ENCODE results near the gene SMARCAD1.
A peak's percentile ranks its signal among the peaks of the same experiment; 100 is the strongest.
"Not testable (repeated sequence)": the region's sequence is repeated elsewhere in the genome, so short reads cannot be mapped to it uniquely, and the experiment has no call there.

SMARCAD1 gene

GRCh38 chr4:94304365-94304971 lies 96.8 kb downstream of the SMARCAD1 start:
- DNase-seq: no peak

GRCh38 chr4:94305466-94306225 lies 98.0 kb downstream of the SMARCAD1 start:
- DNase-seq: peak; percentile 50

DNA sequence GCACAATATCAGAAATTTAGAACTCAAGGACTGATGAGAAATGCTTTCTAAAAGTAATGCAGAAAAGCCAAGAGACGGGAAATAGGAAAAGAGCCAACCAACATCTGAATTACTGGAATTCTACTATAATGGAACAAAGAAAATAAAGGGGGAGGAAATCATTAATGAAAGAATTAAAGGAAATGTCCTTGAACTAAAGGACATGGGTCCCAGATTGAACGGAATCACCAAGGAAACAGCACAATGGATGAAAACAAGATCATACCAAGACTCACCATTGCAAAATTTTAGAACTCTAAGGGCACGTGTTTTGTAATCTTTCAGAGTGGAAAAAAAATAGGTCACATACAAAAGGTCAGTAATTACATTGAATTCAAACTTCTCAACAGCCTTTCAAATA lies 99.0 kb downstream of the SMARCAD1 start:
- DNase-seq: no peak

GRCh38 chr4:94307231-94307871 lies 99.7 kb downstream of the SMARCAD1 start:
- DNase-seq: no peak

- DNase-seq: not testable (repeated sequence)
These were observed 112.3 kb downstream of the SMARCAD1 start for GRCh38 chr4:94319927-94320326.

GRCh38 chr4:94325835-94326234 lies 118.2 kb downstream of the SMARCAD1 start:
- no peak for DNase-seq

DNA sequence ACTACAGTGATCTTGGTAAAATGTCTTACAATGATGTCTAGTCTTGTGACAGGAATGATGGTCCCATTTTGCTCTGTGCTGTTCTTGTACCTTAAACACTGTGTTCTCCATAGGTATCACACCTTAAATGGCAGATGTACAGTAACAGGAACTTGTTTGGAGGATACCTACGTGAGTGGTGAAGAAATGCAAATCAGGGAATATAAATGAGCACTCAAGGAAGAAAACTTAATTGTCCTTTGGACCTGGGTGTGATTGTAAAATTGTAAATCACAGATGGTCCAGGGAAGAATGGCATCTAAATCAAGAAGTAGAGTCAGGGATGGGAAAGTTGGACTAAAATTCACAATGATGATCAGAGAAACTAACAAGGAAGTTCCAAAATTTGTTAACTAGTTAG lies 122.3 kb downstream of the SMARCAD1 start:
- DNase-seq: no peak

DNA sequence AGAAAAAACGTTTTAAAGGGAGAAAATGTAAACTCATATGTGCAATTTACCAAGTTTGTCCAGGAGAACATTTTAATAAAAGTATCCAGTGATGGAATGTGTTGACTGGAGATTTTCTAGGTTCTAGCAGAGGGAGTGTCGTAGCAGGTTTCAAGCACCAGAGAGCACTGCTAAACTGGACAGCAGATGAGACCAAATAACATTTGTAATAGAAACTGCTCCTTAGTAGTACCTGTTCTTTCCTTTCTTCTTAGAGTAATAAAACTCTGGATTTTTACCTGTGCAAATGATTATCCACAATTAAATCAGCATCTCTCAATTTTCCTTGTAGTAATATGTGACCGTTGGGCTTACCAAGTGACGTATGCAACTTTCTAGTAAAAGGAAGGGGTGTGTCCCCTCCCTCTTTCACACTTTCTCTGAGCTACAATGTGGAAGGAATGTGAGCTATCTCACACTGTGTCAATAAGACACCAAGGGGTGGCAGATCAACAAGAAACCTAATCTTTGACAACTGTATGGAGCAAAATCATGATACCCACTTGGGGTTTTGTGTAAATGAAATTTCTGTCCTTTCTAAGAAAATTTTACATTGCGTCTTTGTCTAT lies 125.4 kb downstream of the SMARCAD1 start:
- DNase-seq: no peak

DNA sequence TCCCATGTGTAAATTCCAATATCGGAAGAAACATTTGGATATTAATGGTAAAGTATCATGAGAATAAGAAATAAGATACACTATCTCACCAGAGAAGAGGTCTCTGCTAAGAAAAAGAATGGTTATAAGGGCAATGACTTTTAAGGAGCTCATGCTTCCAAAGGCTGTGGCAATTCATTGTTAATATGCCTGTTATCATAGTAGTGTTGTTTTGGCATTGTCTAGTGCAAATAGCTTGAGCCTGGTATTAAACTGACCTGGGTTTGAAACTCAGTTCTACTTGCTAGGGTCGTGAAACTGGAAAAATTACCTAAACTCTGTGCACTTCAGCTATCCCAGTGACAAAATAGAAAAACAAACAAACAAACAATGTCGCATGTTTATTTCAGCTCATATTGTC lies 126.2 kb downstream of the SMARCAD1 start:
- no peak for DNase-seq

GRCh38 chr4:94334476-94334875 lies 126.8 kb downstream of the SMARCAD1 start:
- DNase-seq: no peak

GRCh38 chr4:94334962-94335361 lies 127.3 kb downstream of the SMARCAD1 start:
- no peak for DNase-seq

- no peak for DNase-seq
These were observed 128.6 kb downstream of the SMARCAD1 start for GRCh38 chr4:94336303-94336702.

GRCh38 chr4:94336791-94337190 lies 129.1 kb downstream of the SMARCAD1 start:
- not testable (repeated sequence) for DNase-seq

DNA sequence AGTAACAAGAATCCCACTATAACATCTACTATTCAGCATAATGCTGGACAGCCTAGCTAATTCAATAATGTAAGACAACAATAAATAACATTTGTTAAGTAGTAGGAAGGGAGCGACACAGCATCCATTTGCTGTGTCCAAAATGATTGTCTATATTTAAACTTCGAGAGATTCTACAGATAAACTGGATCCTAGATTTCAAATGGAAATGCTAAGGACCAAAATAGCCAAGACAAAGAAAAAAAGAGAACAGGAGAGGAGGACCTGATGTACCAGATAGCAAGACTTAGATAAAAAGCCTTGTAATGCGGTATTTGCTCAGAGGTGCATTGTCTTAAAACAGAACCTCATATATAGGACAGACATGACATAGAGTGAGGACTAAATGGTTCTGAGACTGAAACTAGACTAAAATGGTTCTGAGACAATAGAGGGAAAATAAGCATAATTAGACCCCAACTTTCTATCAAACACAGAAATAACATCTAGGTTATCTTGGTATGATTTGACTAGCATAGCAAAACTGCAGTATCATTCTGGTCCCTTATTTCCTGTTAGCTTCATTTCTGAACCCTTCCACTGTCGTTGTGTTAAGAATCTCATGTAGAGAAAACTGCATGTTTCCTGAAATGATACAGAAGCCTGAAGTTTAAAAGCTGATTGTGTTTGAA lies 131.2 kb downstream of the SMARCAD1 start:
- no peak for DNase-seq

- DNase-seq: no peak
These were observed 132.1 kb downstream of the SMARCAD1 start for GRCh38 chr4:94339779-94340178.
